ENCODE measurements around the gene NELFA.

DNA sequence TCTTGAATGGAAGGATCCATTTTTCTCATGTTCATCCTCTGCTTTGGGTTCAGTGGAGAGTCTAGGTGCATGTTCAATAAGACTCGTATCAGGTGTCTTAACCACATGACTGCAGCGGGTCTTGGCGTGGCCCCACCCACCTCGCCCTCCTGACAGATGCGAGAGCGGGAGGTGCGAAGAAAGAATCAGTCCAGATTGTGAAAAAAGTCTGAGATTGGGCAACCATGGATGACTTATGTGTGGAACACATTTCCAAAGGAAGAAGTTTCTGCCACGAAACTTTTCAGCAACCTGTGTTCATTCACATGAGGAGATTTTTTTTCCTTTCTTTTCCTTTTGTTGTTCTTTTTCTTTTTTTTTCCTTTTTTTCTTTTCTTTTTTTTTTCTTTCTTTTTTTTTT is 70.7 kb downstream of the NELFA start:
- TF ChIP-seq TAF1 (IDR thresholded peaks at IDR 0.05; ENCODE audit: borderline replicate concordance, low read depth, low read length) (no peak), POLR2A (IDR thresholded peaks at IDR 0.05; ENCODE audit: low read depth, low read length) (no peak)
